Measurements from ENCODE around the gene PLA2G2C.

PLA2G2C gene

DNA sequence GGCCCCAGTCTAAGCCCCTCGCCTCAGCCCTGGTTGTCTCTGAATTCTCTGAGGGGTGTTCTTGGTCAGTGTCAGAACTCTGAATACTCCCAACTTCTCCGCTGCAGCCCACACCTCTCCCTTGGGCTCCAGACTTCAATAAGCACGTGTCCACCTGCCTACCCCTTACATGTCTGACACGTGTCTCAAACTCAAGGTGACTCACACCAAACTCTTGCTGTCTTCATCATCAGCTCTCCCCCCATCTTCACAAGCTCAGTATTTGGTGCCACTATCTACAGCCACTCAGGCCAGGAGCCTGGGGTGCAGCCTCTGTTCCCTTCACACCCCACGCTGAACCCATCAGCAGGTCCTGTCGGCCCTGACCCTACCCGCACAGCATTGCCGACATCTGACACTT lies 19.2 kb downstream of the PLA2G2C start:
- no peaks in the 10 kb centered on the region for H3K36me3 ChIP-seq (replicated peaks; ENCODE audit: insufficient read depth, low read length)
- no peaks in the 10 kb centered on the region for H3K4me1 ChIP-seq (ENCODE audit: low read length)
- H3K4me2 ChIP-seq (ENCODE audit: low read depth, low read length): no peak overlapping the region
- H3K9me3 ChIP-seq (replicated peaks; ENCODE audit: insufficient read depth, low read length): no peaks in the 10 kb centered on the region
- no peak overlapping the region for H3K27ac ChIP-seq (ENCODE audit: low read length)
- H3K79me2 ChIP-seq (ENCODE audit: low read length): no peaks in the 10 kb centered on the region
- no peak overlapping the region for H2AFZ ChIP-seq (ENCODE audit: low read length)
- H3K27me3 ChIP-seq (replicated peaks; ENCODE audit: insufficient read depth, low read length): peaks cover 86% of the 10 kb centered on the region
- no peak overlapping the region for H3K9ac ChIP-seq (ENCODE audit: low read length)
- no peaks in the 10 kb centered on the region for H3K9me2 ChIP-seq (replicated peaks; ENCODE audit: insufficient read depth, low read length)
- TF ChIP-seq, protein P1, sequence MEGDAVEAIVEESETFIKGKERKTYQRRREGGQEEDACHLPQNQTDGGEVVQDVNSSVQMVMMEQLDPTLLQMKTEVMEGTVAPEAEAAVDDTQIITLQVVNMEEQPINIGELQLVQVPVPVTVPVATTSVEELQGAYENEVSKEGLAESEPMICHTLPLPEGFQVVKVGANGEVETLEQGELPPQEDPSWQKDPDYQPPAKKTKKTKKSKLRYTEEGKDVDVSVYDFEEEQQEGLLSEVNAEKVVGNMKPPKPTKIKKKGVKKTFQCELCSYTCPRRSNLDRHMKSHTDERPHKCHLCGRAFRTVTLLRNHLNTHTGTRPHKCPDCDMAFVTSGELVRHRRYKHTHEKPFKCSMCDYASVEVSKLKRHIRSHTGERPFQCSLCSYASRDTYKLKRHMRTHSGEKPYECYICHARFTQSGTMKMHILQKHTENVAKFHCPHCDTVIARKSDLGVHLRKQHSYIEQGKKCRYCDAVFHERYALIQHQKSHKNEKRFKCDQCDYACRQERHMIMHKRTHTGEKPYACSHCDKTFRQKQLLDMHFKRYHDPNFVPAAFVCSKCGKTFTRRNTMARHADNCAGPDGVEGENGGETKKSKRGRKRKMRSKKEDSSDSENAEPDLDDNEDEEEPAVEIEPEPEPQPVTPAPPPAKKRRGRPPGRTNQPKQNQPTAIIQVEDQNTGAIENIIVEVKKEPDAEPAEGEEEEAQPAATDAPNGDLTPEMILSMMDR (IDR thresholded peaks at IDR 0.05; ENCODE audit: low read length): no peak
- no peak for TF ChIP-seq EZH2phosphoT487 (IDR thresholded peaks at IDR 0.05; ENCODE audit: low read length)
- no peak for TF ChIP-seq EZH2 (optimal IDR thresholded peaks at IDR 0.05; ENCODE audit: low read depth, low read length)
- no peak overlapping the region for H3K4me3 ChIP-seq (ENCODE audit: low read length)
- no peak for DNase-seq
- no peaks in the 10 kb centered on the region for H3F3A ChIP-seq (ENCODE audit: insufficient read depth, low read length)
- H4K20me1 ChIP-seq (ENCODE audit: insufficient read depth, low read length): no peaks in the 10 kb centered on the region

DNA sequence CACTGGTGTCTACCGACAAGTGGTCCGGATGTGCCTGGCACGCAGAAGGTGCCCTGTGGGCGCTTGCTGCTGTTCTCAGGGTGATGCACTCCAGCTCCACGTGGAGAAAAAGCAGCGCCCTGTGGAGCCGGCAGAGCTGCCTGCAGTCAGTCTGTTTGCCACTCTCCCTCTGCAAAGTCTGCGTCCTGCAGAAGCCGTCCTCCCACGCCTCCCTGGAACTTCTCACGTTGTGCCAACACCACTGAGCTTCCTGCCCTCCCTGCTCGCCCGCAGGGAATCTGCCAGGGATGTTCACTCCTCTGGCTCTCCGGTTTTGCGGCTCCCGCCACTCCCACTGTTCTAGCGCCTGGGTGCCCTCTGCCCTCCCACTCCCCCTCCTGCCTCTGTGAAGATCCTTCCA lies 20.3 kb downstream of the PLA2G2C start:
- H3K36me3 ChIP-seq (replicated peaks; ENCODE audit: insufficient read depth, low read length): no peaks in the 10 kb centered on the region
- H3K27ac ChIP-seq (ENCODE audit: low read length): no peak overlapping the region
- H2AFZ ChIP-seq (ENCODE audit: low read length): no peak overlapping the region
- no peaks in the 10 kb centered on the region for H3K9me2 ChIP-seq (replicated peaks; ENCODE audit: insufficient read depth, low read length)
- no peaks in the 10 kb centered on the region for H3K9me3 ChIP-seq (replicated peaks; ENCODE audit: insufficient read depth, low read length)
- no peak overlapping the region for H3K4me2 ChIP-seq (ENCODE audit: low read depth, low read length)
- DNase-seq: no peak
- no peak for TF ChIP-seq EZH2phosphoT487 (IDR thresholded peaks at IDR 0.05; ENCODE audit: low read length)
- TF ChIP-seq, protein P1 (IDR thresholded peaks at IDR 0.05; ENCODE audit: low read length): no peak
- no peak for TF ChIP-seq EZH2 (optimal IDR thresholded peaks at IDR 0.05; ENCODE audit: low read depth, low read length)
- no peaks in the 10 kb centered on the region for H3F3A ChIP-seq (ENCODE audit: insufficient read depth, low read length)
- H3K4me3 ChIP-seq (ENCODE audit: low read length): no peak overlapping the region
- no peaks in the 10 kb centered on the region for H3K4me1 ChIP-seq (ENCODE audit: low read length)
- peaks cover 90% of the 10 kb centered on the region for H3K27me3 ChIP-seq (replicated peaks; ENCODE audit: insufficient read depth, low read length)
- no peaks in the 10 kb centered on the region for H3K79me2 ChIP-seq (ENCODE audit: low read length)
- H3K9ac ChIP-seq (ENCODE audit: low read length): no peak overlapping the region
- no peaks in the 10 kb centered on the region for H4K20me1 ChIP-seq (ENCODE audit: insufficient read depth, low read length)

DNA sequence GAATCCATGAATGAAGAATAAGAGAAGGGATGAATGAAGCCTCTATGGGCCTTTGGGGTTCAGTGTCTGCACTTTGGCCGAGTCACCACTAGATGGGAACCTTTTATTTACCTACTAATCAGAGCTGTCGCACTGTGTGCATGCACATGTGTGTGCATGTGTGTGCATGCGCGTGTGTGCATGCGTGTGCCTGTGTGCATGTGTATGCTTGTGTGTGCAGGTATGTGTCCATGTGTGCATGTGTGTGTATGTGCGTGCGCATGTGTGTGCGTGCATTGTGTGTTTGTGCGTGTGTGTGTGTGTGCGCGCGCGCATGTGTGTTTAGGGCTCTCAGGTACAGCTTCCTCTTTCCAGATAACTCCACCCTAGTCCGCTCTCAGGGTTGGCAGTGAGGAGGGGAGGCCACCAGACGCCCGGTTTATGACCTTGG lies 20.8 kb downstream of the PLA2G2C start:
- no peak overlapping the region for H3K27ac ChIP-seq (ENCODE audit: low read length)
- DNase-seq: no peak

More for the DNA sequence above, 20.8 kb downstream of the PLA2G2C start:
- Histone ChIP-seq H3K9me3 (replicated peaks; ENCODE audit: insufficient read depth, low read length) (no peaks in the 10 kb centered on the region), H3K9me2 (replicated peaks; ENCODE audit: insufficient read depth, low read length) (no peaks in the 10 kb centered on the region), H3K4me3 (ENCODE audit: low read length) (no peak overlapping the region), H3K36me3 (replicated peaks; ENCODE audit: insufficient read depth, low read length) (no peaks in the 10 kb centered on the region), H3K27me3 (replicated peaks; ENCODE audit: insufficient read depth, low read length) (peaks cover 95% of the 10 kb centered on the region), H3K79me2 (ENCODE audit: low read length) (no peaks in the 10 kb centered on the region), H3K9ac (ENCODE audit: low read length) (no peak overlapping the region), H3F3A (ENCODE audit: insufficient read depth, low read length) (no peaks in the 10 kb centered on the region), H3K4me1 (ENCODE audit: low read length) (no peaks in the 10 kb centered on the region), H2AFZ (ENCODE audit: low read length) (no peak overlapping the region), H4K20me1 (ENCODE audit: insufficient read depth, low read length) (no peaks in the 10 kb centered on the region), H3K4me2 (ENCODE audit: low read depth, low read length) (no peak overlapping the region)
- no peak for TF ChIP-seq EZH2 (optimal IDR thresholded peaks at IDR 0.05; ENCODE audit: low read depth, low read length)
- TF ChIP-seq, protein P1 (IDR thresholded peaks at IDR 0.05; ENCODE audit: low read length): peak; percentile 47
- no peak for TF ChIP-seq EZH2phosphoT487 (IDR thresholded peaks at IDR 0.05; ENCODE audit: low read length)
